ENCODE data around the gene NDST4.

Gene NDST4

DNA sequence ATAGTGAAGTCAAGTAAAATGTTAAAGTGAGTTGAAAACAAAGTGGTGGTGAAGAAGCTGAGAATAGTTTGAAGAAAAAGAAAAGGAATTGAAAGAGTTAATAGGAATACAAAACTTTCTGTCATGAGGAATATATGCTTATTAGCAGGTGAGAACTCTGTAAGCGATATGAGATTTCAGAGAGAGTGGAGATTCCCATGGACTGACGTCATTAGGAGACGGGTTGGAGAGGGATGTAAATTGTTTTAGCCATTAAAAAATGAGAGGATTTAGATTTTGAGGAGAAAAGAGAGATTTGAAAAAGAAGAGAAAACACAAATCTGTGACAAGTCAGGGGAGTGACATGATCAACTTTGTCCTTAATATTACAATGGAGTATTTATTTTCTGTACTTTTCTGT, 11.7 kb downstream of the NDST4 start:
- no peak for ATAC-seq
- TF ChIP-seq OSR1 (CRISPR knock-in tag; IDR thresholded peaks at IDR 0.05) (no peak), GLIS3 (CRISPR knock-in tag; IDR thresholded peaks at IDR 0.05) (no peak), ZNF8 (CRISPR knock-in tag; IDR thresholded peaks at IDR 0.05) (no peak), TOX (CRISPR knock-in tag; IDR thresholded peaks at IDR 0.05; ENCODE audit: borderline replicate concordance) (no peak), RARB (CRISPR knock-in tag; IDR thresholded peaks at IDR 0.05) (no peak), SNAI2 (CRISPR knock-in tag; IDR thresholded peaks at IDR 0.05) (no peak), ISL1 (CRISPR knock-in tag; IDR thresholded peaks at IDR 0.05) (no peak), BACH2 (CRISPR knock-in tag; IDR thresholded peaks at IDR 0.05; ENCODE audit: borderline replicate concordance) (no peak), CSDC2 (CRISPR knock-in tag; IDR thresholded peaks at IDR 0.05) (no peak), ZFP3 (CRISPR knock-in tag; IDR thresholded peaks at IDR 0.05) (no peak), ZNF565 (CRISPR knock-in tag; conservative IDR thresholded peaks at IDR 0.05; ENCODE audit: low read depth) (no peak)
- TF ChIP-seq, protein P1, sequence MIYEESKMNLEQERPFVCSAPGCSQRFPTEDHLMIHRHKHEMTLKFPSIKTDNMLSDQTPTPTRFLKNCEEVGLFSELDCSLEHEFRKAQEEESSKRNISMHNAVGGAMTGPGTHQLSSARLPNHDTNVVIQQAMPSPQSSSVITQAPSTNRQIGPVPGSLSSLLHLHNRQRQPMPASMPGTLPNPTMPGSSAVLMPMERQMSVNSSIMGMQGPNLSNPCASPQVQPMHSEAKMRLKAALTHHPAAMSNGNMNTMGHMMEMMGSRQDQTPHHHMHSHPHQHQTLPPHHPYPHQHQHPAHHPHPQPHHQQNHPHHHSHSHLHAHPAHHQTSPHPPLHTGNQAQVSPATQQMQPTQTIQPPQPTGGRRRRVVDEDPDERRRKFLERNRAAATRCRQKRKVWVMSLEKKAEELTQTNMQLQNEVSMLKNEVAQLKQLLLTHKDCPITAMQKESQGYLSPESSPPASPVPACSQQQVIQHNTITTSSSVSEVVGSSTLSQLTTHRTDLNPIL (CRISPR knock-in tag; IDR thresholded peaks at IDR 0.05; ENCODE audit: low read depth) = no peak

DNA sequence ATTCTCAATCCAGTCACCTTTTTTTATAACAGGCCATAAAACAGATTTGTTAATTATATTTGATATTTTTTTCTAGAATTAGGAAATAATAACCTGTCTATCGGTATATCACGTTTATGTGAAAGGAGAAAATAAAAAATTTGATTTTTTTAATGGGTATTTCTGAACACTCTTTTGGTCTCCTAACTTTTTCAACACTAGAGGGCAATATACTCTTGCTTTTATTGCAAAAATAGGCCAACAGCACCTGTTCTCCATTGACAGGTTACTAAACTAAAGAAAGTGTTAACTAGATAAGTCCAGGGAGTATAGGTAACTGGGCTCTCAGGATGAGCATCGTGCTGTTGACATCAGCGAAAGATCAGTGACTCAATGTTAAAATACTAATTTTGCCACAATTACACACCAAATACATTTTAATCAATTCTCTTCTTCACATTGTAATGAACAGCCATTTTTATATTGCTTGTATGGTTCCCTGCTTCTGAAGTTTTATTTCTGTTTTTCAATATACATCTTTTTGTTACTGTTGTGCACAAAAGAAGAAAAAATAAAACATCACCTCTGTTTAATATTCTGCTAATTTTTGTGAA, 22.8 kb downstream of the NDST4 start:
- TF ChIP-seq SNAI2 (CRISPR knock-in tag; IDR thresholded peaks at IDR 0.05) = no peak
- TF ChIP-seq, protein P2, sequence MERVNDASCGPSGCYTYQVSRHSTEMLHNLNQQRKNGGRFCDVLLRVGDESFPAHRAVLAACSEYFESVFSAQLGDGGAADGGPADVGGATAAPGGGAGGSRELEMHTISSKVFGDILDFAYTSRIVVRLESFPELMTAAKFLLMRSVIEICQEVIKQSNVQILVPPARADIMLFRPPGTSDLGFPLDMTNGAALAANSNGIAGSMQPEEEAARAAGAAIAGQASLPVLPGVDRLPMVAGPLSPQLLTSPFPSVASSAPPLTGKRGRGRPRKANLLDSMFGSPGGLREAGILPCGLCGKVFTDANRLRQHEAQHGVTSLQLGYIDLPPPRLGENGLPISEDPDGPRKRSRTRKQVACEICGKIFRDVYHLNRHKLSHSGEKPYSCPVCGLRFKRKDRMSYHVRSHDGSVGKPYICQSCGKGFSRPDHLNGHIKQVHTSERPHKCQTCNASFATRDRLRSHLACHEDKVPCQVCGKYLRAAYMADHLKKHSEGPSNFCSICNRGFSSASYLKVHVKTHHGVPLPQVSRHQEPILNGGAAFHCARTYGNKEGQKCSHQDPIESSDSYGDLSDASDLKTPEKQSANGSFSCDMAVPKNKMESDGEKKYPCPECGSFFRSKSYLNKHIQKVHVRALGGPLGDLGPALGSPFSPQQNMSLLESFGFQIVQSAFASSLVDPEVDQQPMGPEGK (CRISPR knock-in tag; IDR thresholded peaks at IDR 0.05; ENCODE audit: borderline replicate concordance) = no peak
- TF ChIP-seq ZNF70 (CRISPR knock-in tag; IDR thresholded peaks at IDR 0.05) = no peak
- TF ChIP-seq, protein P3, sequence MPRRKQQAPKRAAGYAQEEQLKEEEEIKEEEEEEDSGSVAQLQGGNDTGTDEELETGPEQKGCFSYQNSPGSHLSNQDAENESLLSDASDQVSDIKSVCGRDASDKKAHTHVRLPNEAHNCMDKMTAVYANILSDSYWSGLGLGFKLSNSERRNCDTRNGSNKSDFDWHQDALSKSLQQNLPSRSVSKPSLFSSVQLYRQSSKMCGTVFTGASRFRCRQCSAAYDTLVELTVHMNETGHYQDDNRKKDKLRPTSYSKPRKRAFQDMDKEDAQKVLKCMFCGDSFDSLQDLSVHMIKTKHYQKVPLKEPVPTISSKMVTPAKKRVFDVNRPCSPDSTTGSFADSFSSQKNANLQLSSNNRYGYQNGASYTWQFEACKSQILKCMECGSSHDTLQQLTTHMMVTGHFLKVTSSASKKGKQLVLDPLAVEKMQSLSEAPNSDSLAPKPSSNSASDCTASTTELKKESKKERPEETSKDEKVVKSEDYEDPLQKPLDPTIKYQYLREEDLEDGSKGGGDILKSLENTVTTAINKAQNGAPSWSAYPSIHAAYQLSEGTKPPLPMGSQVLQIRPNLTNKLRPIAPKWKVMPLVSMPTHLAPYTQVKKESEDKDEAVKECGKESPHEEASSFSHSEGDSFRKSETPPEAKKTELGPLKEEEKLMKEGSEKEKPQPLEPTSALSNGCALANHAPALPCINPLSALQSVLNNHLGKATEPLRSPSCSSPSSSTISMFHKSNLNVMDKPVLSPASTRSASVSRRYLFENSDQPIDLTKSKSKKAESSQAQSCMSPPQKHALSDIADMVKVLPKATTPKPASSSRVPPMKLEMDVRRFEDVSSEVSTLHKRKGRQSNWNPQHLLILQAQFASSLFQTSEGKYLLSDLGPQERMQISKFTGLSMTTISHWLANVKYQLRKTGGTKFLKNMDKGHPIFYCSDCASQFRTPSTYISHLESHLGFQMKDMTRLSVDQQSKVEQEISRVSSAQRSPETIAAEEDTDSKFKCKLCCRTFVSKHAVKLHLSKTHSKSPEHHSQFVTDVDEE (CRISPR knock-in tag; IDR thresholded peaks at IDR 0.05) = no peak
- peak; percentile 46; the same call in 1 of the 3 replicates for ATAC-seq

DNA sequence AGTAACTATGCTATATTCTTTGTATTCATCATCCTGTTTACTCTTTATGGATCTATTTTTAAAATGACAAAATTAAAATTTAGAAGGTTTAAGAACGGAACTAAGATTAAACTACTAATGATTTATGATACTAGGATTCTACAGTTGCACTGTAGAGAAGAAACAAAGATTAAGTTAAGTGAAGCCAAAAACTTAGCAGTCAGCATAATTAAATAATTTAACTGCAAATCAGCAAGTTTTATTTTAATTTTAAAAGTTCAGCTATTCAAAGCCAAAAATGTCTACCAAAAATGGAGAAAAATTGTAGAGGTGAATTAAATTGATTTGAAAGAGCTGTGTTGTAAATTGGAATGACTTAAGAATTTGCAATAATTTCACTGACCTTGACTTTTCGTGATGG, 30.8 kb downstream of the NDST4 start:
- TF ChIP-seq ESRRG (CRISPR knock-in tag; IDR thresholded peaks at IDR 0.05) (no peak), CSDC2 (CRISPR knock-in tag; IDR thresholded peaks at IDR 0.05) (no peak), BACH2 (CRISPR knock-in tag; IDR thresholded peaks at IDR 0.05; ENCODE audit: borderline replicate concordance) (no peak), TOX (CRISPR knock-in tag; IDR thresholded peaks at IDR 0.05; ENCODE audit: borderline replicate concordance) (no peak), ZNF70 (CRISPR knock-in tag; IDR thresholded peaks at IDR 0.05) (no peak), ISL1 (CRISPR knock-in tag; IDR thresholded peaks at IDR 0.05) (no peak), ZNF8 (CRISPR knock-in tag; IDR thresholded peaks at IDR 0.05) (no peak)
- TF ChIP-seq, protein P1 (CRISPR knock-in tag; IDR thresholded peaks at IDR 0.05; ENCODE audit: low read depth) = no peak
- TF ChIP-seq, protein P4, sequence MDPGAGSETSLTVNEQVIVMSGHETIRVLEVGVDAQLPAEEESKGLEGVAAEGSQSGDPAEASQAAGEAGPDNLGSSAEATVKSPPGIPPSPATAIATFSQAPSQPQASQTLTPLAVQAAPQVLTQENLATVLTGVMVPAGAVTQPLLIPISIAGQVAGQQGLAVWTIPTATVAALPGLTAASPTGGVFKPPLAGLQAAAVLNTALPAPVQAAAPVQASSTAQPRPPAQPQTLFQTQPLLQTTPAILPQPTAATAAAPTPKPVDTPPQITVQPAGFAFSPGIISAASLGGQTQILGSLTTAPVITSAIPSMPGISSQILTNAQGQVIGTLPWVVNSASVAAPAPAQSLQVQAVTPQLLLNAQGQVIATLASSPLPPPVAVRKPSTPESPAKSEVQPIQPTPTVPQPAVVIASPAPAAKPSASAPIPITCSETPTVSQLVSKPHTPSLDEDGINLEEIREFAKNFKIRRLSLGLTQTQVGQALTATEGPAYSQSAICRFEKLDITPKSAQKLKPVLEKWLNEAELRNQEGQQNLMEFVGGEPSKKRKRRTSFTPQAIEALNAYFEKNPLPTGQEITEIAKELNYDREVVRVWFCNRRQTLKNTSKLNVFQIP (CRISPR knock-in tag; IDR thresholded peaks at IDR 0.05; ENCODE audit: borderline replicate concordance, low read depth) = no peak
- TF ChIP-seq, protein P2 (CRISPR knock-in tag; IDR thresholded peaks at IDR 0.05; ENCODE audit: borderline replicate concordance) = no peak
- no peak for ATAC-seq

Data from SK-N-SH treated with all-trans-retinoic acid at 6 μM for 48 hours (cell line).